Measurements from ENCODE around the gene TPMT. TPM values are rescaled to one million over a fixed set of nuclear protein-coding genes. Genes with fewer than 3 reads are reported as not detected.

The TPMT gene
- total RNA-seq, 1 experiment from 2014 or later: 3.2 TPM

- no peak overlapping the region for H3K4me3 ChIP-seq (ENCODE audit: low read length)
- H3K9ac ChIP-seq (ENCODE audit: low read length): no peak overlapping the region
- no peaks in the 10 kb centered on the region for H3K36me3 ChIP-seq (ENCODE audit: insufficient read depth, low read length)
- H4K20me1 ChIP-seq (ENCODE audit: insufficient read depth, low read depth, low read length): no peaks in the 10 kb centered on the region
- no peaks in the 10 kb centered on the region for H3K4me1 ChIP-seq (ENCODE audit: low read length)
- H3K9me3 ChIP-seq (ENCODE audit: low read length): no peaks in the 10 kb centered on the region
- no peaks in the 10 kb centered on the region for H3K9me2 ChIP-seq (replicated peaks; ENCODE audit: insufficient read depth, low read length)
- no peak overlapping the region for H3K4me2 ChIP-seq (ENCODE audit: low read depth, low read length, poor library complexity, severe bottlenecking)
- no peak for DNase-seq
- no peak overlapping the region for H2AFZ ChIP-seq (ENCODE audit: low read length)
- H3K27me3 ChIP-seq (ENCODE audit: low read length): no peaks in the 10 kb centered on the region
- no peaks in the 10 kb centered on the region for H3K79me2 ChIP-seq (ENCODE audit: low read length)
- no peak overlapping the region for H3K27ac ChIP-seq (ENCODE audit: low read length)
Observed at GRCh38 chr6:18080544-18080943, 74.3 kb downstream of the TPMT start.

GRCh38 chr6:18078866-18079265, 76.0 kb downstream of the TPMT start:
- peaks cover 7% of the 10 kb centered on the region for H3K9me3 ChIP-seq (ENCODE audit: low read length)
- H3K27me3 ChIP-seq (ENCODE audit: low read length): no peaks in the 10 kb centered on the region
- H3K9ac ChIP-seq (ENCODE audit: low read length): no peak overlapping the region
- no peaks in the 10 kb centered on the region for H3K9me2 ChIP-seq (replicated peaks; ENCODE audit: insufficient read depth, low read length)
- H4K20me1 ChIP-seq (ENCODE audit: insufficient read depth, low read depth, low read length): no peaks in the 10 kb centered on the region
- no peak overlapping the region for H3K27ac ChIP-seq (ENCODE audit: low read length)
- no peak overlapping the region for H2AFZ ChIP-seq (ENCODE audit: low read length)
- H3K36me3 ChIP-seq (ENCODE audit: insufficient read depth, low read length): no peaks in the 10 kb centered on the region
- no peaks in the 10 kb centered on the region for H3K79me2 ChIP-seq (ENCODE audit: low read length)
- DNase-seq: no peak
- H3K4me2 ChIP-seq (ENCODE audit: low read depth, low read length, poor library complexity, severe bottlenecking): no peak overlapping the region
- no peaks in the 10 kb centered on the region for H3K4me1 ChIP-seq (ENCODE audit: low read length)
- H3K4me3 ChIP-seq (ENCODE audit: low read length): no peak overlapping the region

Other genes with a start within 250 kb of the TPMT start
- 0.07 TPM in 1 of 2 replicates, not detected in the other for gene KIF13A, start 167.4 kb downstream of the TPMT start, total RNA-seq (2014; rRNA removed; shearing (Covaris generic); ENCODE audit: low replicate concordance)
- not detected in 2 replicates for gene NHLRC1, start 32.4 kb downstream of the TPMT start, total RNA-seq (2014; rRNA removed; shearing (Covaris generic); ENCODE audit: low replicate concordance)
- gene KDM1B, start 345 bp upstream of the TPMT start, total RNA-seq (2014; rRNA removed; shearing (Covaris generic); ENCODE audit: low replicate concordance): 47.2 and 50.9 TPM in 2 replicates
- gene DEK, start 109.5 kb upstream of the TPMT start, total RNA-seq (2014; rRNA removed; shearing (Covaris generic); ENCODE audit: low replicate concordance): 154 and 156 TPM in 2 replicates
- gene RNF144B, start 232.3 kb upstream of the TPMT start, total RNA-seq (2014; rRNA removed; shearing (Covaris generic); ENCODE audit: low replicate concordance): 28.1 and 36.4 TPM in 2 replicates

Measured in Karpas-422 (cell line).